CD14-positive monocyte (primary cell): ENCODE measurements around the gene KRTAP10-2. TPM values are rescaled to one million over a fixed set of nuclear protein-coding genes. Genes with fewer than 3 reads are reported as not detected.

ENCODE experiments used
- DNase-seq, 3 donors: peaks; one replicate each; pipeline ENCODE4 v3.0.0-alpha.2; 2011 to 2022
- H2AFZ ChIP-seq: 2 replicates; pipeline ENCODE4 v1.6.0; 2012; ENCODE audit warnings: mild to moderate bottlenecking, low read depth, low read length, inconsistent platforms; ENCODE audit not compliant: insufficient read depth, poor library complexity, severe bottlenecking
- H3K27ac ChIP-seq, 2 donors: 1 replicate in 1 of 2; 2 replicates in 1 of 2; pipeline ENCODE4 v1.5.1; 2012 to 2013; ENCODE audit warnings: low read length in 2 of 2, control low read depth in 1 of 2, inconsistent platforms in 1 of 2, low read depth in 1 of 2, mild to moderate bottlenecking in 1 of 2
- H3K27me3 ChIP-seq, 2 donors: one replicate each; pipeline versions ENCODE4 v1.6.0 to v1.6.1; 2011 to 2013; ENCODE audit warnings: low read length in 2 of 2; ENCODE audit not compliant: control insufficient read depth in 2 of 2, insufficient read depth in 2 of 2
- H3K36me3 ChIP-seq, 2 donors: replicated peaks in 1 of 2; 1 replicate in 1 of 2; 2 replicates in 1 of 2; pipeline versions ENCODE4 v1.5.1 to v1.6.1; 2012 to 2013; ENCODE audit warnings: low read length in 2 of 2, control low read depth in 1 of 2, inconsistent platforms in 1 of 2, mild to moderate bottlenecking in 1 of 2; ENCODE audit not compliant: insufficient read depth in 2 of 2, control insufficient read depth in 1 of 2
- H3K4me1 ChIP-seq, 2 donors: 1 replicate in 1 of 2; 2 replicates in 1 of 2; pipeline versions ENCODE4 v1.5.1 to v1.6.1; 2012 to 2013; ENCODE audit warnings: low read length in 2 of 2, control low read depth in 1 of 2, inconsistent platforms in 1 of 2, mild to moderate bottlenecking in 1 of 2, moderate library complexity in 1 of 2; ENCODE audit not compliant: insufficient read depth in 2 of 2, control insufficient read depth in 1 of 2
- H3K4me2 ChIP-seq: replicated peaks from 2 replicates; pipeline ENCODE3; 2012; ENCODE audit warnings: low read length, moderate library complexity, mild to moderate bottlenecking; ENCODE audit not compliant: poor library complexity, severe bottlenecking; ENCODE audit errors: extremely low read depth
- H3K4me3 ChIP-seq, 3 experiments: fragments of 200-600 bp in 1 of 3; sonication (generic) in 1 of 3; replicated peaks in 1 of 3; 1 replicate in 2 of 3; 2 replicates in 1 of 3; pipeline ENCODE4 v1.5.1; 2011 to 2013; ENCODE audit warnings: low read length in 3 of 3, mild to moderate bottlenecking in 3 of 3, control low read depth in 2 of 3, low read depth in 2 of 3, inconsistent platforms in 1 of 3, moderate library complexity in 1 of 3
- H3K79me2 ChIP-seq: 2 replicates; pipeline ENCODE4 v1.6.0; 2012; ENCODE audit warnings: mild to moderate bottlenecking, control low read depth, inconsistent platforms, low read length, moderate library complexity; ENCODE audit not compliant: insufficient read depth
- H3K9ac ChIP-seq: 2 replicates; pipeline ENCODE4 v1.6.0; 2017; ENCODE audit warnings: low read length, mild to moderate bottlenecking; ENCODE audit not compliant: insufficient read depth, poor library complexity, severe bottlenecking
- H3K9me3 ChIP-seq, 2 donors: replicated peaks in 1 of 2; 1 replicate in 1 of 2; 2 replicates in 1 of 2; pipeline versions ENCODE4 v1.5.1 to v1.6.1; 2012 to 2013; ENCODE audit warnings: low read length in 2 of 2, control low read depth in 1 of 2; ENCODE audit not compliant: control insufficient read depth in 1 of 2, insufficient read depth in 1 of 2
- H4K20me1 ChIP-seq: 2 replicates; pipeline ENCODE4 v1.6.0; 2012; ENCODE audit warnings: mild to moderate bottlenecking, low read length, control low read depth, moderate library complexity; ENCODE audit not compliant: insufficient read depth
- H3K27ac Mint-ChIP-seq, 7 donors: one replicate each; pipeline ENCODE4 v1.8.0; 2020; ENCODE audit warnings: mild to moderate bottlenecking in 7 of 7, mixed read lengths in 7 of 7, moderate library complexity in 6 of 7, inconsistent platforms in 2 of 7
- H3K27me3 Mint-ChIP-seq, 3 donors: one replicate each; pipeline ENCODE4 v1.8.0; 2021 to 2022; ENCODE audit warnings: low read depth in 3 of 3, mild to moderate bottlenecking in 3 of 3, mixed read lengths in 3 of 3, moderate library complexity in 3 of 3, inconsistent platforms in 1 of 3
- H3K36me3 Mint-ChIP-seq, 2 donors: one replicate each; pipeline ENCODE4 v1.8.0; 2020; ENCODE audit warnings: mixed read lengths in 2 of 2, inconsistent platforms in 1 of 2, mild to moderate bottlenecking in 1 of 2
- H3K4me1 Mint-ChIP-seq: one replicate; pipeline ENCODE4 v1.8.0; 2020; ENCODE audit warnings: mild to moderate bottlenecking, mixed read lengths
- H3K4me3 Mint-ChIP-seq, 2 donors: one replicate each; pipeline ENCODE4 v1.8.0; 2020; ENCODE audit warnings: mild to moderate bottlenecking in 2 of 2, mixed read lengths in 2 of 2, moderate library complexity in 1 of 2
- H3K9me3 Mint-ChIP-seq, 7 donors: one replicate each; pipeline ENCODE4 v1.8.0; 2020 to 2022; ENCODE audit warnings: mixed read lengths in 7 of 7, mild to moderate bottlenecking in 6 of 7, moderate library complexity in 6 of 7, inconsistent platforms in 2 of 7
- CTCF ChIP-seq: fragments of 200-600 bp; IDR thresholded peaks from one replicate; pipeline ENCODE4 v1.8.0; 2022; ENCODE audit warnings: antibody characterized with exemption, mild to moderate bottlenecking
- WGBS: methylation state at CpG from one replicate; pipeline ENCODE4 v1.1.5; 2013; ENCODE audit warnings: missing lambda C conversion rate; ENCODE audit not compliant: insufficient coverage; 5-methylcytosine and 5-hydroxymethylcytosine counted together
- intact Hi-C, 2 donors: fragments of 100-400 bp; cut with micrococcal nuclease; formaldehyde crosslinking; loops; one replicate each; pipeline versions ENCODE4 v1.15.0 to v1.15.1; 2023
- polyA plus RNA-seq, 3 donors: library from polyadenylated mRNA; depleted of rRNA in 1 of 3; unstranded in 2 of 3; stranded (reverse) in 1 of 3; fragments of 300-500 nt in 2 of 3; fragments of >200 nt in 1 of 3; fragmentation: Illumina TruSeq in 2 of 3; gene quantifications; 1 replicate in 2 of 3; 2 replicates in 1 of 3; pipeline ENCODE4 v1.2.3, GENCODE V29; 2012 to 2021

The KRTAP10-2 gene
- polyA plus RNA-seq, 3 donors = not detected

- 94% methylated on average over 20 of the region's 21 CpGs for WGBS
- H3K27ac ChIP-seq = no peak overlapping the region
- Mint-ChIP-seq H3K27ac (peak overlapping the region in 1 of 7 donors; percentile 50), H3K9me3 (peaks cover 0 to 9% (median 2%) of the 10 kb centered on the region in 7 donors), H3K36me3 (no peaks in the 10 kb centered on the region), H3K4me1 (peaks cover 3% of the 10 kb centered on the region), H3K4me3 (no peak overlapping the region), H3K27me3 (peaks cover 0 to 11% (median 5%) of the 10 kb centered on the region in 3 donors)
- H3K27me3 ChIP-seq = peaks cover 0 to 3% of the 10 kb centered on the region in 2 donors
- no peaks in the 10 kb centered on the region for H4K20me1 ChIP-seq
- H3K4me2 ChIP-seq = no peak overlapping the region
- H3K4me1 ChIP-seq = peaks cover 0 to 10% of the 10 kb centered on the region in 2 donors
- intact Hi-C loops = loop anchor here in 1 of 2 donors (5.0 kb wide), 1 partner anchor 280 kb away; no protein-coding TSS in a partner anchor
- peaks cover 0 to 4% of the 10 kb centered on the region in 2 donors for H3K9me3 ChIP-seq
- H3K79me2 ChIP-seq = no peaks in the 10 kb centered on the region
- no peak overlapping the region for H3K4me3 ChIP-seq
- H3K36me3 ChIP-seq = no peaks in the 10 kb centered on the region
- no peak for TF ChIP-seq CTCF
- H3K9ac ChIP-seq = no peak overlapping the region
- no peak overlapping the region for H2AFZ ChIP-seq
- no peak for DNase-seq
Measured at GRCh38 chr21:44512496-44513388, 38.6 kb downstream of the KRTAP10-2 start.

DNA sequence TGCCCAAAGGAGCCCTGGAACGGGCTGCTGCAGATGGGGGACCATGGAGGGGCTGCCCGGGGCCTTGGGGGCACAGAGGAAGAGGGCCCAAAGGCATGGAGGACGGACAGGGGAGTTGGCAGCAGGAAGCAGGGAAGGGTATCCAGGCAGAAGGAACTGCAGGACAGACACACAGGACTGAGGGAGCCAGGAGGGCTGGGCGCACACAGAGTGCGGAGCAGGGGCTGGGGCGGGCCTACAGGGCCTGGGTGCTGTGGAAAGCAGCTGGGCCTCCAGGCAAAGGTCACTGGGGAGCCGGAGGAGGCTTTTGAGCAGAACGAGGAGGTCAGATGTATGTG lies 39.4 kb downstream of the KRTAP10-2 start:
- H3K4me1 Mint-ChIP-seq = peaks cover 3% of the 10 kb centered on the region
- H3K4me3 Mint-ChIP-seq = no peak overlapping the region
- H3K9me3 ChIP-seq = no peaks in the 10 kb centered on the region
- H3K27me3 ChIP-seq = peaks cover 0 to 3% of the 10 kb centered on the region in 2 donors
- peaks cover 0 to 14% (median 5%) of the 10 kb centered on the region in 3 donors for H3K27me3 Mint-ChIP-seq
- no peaks in the 10 kb centered on the region for H3K36me3 Mint-ChIP-seq
- TF ChIP-seq CTCF = no peak
- no peak overlapping the region for H3K4me3 ChIP-seq
- H3K79me2 ChIP-seq = no peaks in the 10 kb centered on the region
- no peak for DNase-seq
- peaks cover 0 to 10% of the 10 kb centered on the region in 2 donors for H3K4me1 ChIP-seq
- H2AFZ ChIP-seq = no peak overlapping the region
- intact Hi-C loops = loop anchor here in 1 of 2 donors (5.0 kb wide), 1 partner anchor 280 kb away; no protein-coding TSS in a partner anchor
- peaks cover 0 to 2% (median 0%) of the 10 kb centered on the region in 7 donors for H3K9me3 Mint-ChIP-seq
- no peak overlapping the region for H3K27ac ChIP-seq
- H3K36me3 ChIP-seq = no peaks in the 10 kb centered on the region
- no peak overlapping the region for H3K27ac Mint-ChIP-seq
- no peaks in the 10 kb centered on the region for H4K20me1 ChIP-seq
- WGBS = 93% methylated on average over 8 of the region's 8 CpGs
- H3K4me2 ChIP-seq = no peak overlapping the region
- H3K9ac ChIP-seq = no peak overlapping the region
